ENCODE data around the gene ZNF10. TPM values are rescaled to one million over a fixed set of nuclear protein-coding genes. Genes with fewer than 3 reads are reported as not detected.

ZNF10 gene
- total RNA-seq: 1 to 10 TPM; 4.8 to 7.2 TPM

DNA sequence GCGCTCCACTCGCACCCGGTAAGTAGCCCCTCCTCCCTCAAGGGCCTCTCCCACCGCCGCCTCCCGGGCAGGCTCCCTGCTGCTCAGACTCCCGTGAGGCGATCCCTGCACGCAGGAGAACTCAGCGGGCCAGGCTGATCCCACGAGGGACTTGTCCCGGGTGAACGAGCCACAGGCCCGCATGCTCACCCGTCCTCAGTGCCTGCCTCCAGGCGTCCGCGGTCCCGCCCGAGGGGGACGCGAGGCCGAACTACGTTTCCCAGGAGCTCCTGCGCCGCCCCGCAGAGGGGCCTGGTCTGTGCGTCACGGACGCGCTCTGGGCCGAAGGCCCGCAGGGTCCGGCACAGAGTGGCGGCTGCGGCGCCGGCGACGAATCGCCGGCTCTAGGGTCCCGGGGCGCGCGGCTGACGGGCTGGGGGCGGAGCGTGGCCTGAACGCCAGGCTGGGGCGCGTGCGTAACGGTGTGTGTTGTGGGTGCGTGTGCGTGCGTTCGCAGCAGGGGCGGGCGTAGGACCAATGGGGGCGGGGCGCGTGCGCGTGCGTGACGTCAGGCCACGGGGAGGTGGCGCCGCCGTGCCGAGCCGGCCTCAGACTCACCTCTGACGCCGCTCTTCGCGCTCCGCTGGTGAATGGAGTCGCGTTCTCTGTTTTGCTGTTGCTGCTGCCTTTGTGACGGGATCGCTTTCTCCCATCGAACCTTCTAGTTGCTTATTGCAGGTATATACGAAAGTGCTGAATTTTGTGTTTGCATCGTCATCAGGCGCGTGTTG, at the start of gene ZNF10, which contains the start of gene ZNF891:
ZNF10 (plus strand) TSS at position 590 of the 770 bp plus-strand sequence. CDS start 13,866 bp downstream, outside the sequence.
ZNF891 (minus strand) TSS at position 237 of the 770 bp plus-strand sequence. CDS start 8,356 bp downstream, outside the sequence.
- Mint-ChIP-seq H3K9me3 (peaks cover 44% of the 10 kb centered on the region), H3K4me1 (peaks cover 12% of the 10 kb centered on the region), H3K27ac (peak within 1 kb of the TSS; percentile 99)

GRCh38 chr12:133081159-133081780, 49.2 kb upstream of the ZNF10 start:
- peaks cover 57% of the 10 kb centered on the region for H3K36me3 Mint-ChIP-seq
- peaks cover 52% of the 10 kb centered on the region for H3K9me3 Mint-ChIP-seq
- peak; percentile 8 for DNase-seq
- H3K4me3 Mint-ChIP-seq: no peak overlapping the region
- no peak overlapping the region for H3K27ac Mint-ChIP-seq
- H3K27me3 Mint-ChIP-seq: no peaks in the 10 kb centered on the region
- H3K4me1 Mint-ChIP-seq: peaks cover 9% of the 10 kb centered on the region

More for the DNA sequence above, at the start of gene ZNF10, which contains the start of gene ZNF891:
- H3K27me3 Mint-ChIP-seq: no peaks in the 10 kb centered on the region
- peaks cover 78% of the 10 kb centered on the region for H3K36me3 Mint-ChIP-seq
- peak within 1 kb of the TSS; percentile 94 for H3K4me3 Mint-ChIP-seq
- DNase-seq: peak; percentile 97

- DNase-seq: no peak
- no peaks in the 10 kb centered on the region for H3K27me3 Mint-ChIP-seq
- peaks cover 9% of the 10 kb centered on the region for H3K4me1 Mint-ChIP-seq
- H3K4me3 Mint-ChIP-seq: no peak overlapping the region
- peaks cover 52% of the 10 kb centered on the region for H3K9me3 Mint-ChIP-seq
- H3K27ac Mint-ChIP-seq: no peak overlapping the region
- peaks cover 68% of the 10 kb centered on the region for H3K36me3 Mint-ChIP-seq
Observed at GRCh38 chr12:133083345-133083744, 47.1 kb upstream of the ZNF10 start.

DNA sequence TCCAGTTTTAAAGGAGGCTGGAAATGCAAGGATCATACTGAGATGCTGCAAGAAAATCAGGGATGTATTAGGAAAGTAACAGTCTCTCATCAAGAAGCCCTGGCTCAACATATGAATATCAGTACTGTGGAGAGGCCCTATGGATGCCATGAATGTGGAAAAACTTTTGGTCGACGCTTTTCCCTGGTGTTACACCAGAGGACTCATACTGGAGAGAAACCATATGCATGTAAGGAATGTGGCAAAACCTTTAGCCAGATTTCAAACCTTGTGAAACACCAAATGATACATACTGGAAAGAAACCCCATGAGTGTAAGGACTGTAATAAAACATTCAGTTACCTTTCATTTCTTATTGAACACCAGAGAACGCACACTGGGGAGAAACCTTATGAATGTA, 24.8 kb upstream of the ZNF10 start:
- no peak overlapping the region for H3K4me3 Mint-ChIP-seq
- H3K9me3 Mint-ChIP-seq: peaks cover 70% of the 10 kb centered on the region
- H3K27ac Mint-ChIP-seq: peak overlapping the region; percentile 56
- H3K27me3 Mint-ChIP-seq: no peaks in the 10 kb centered on the region
- DNase-seq: no peak
- peaks cover 1% of the 10 kb centered on the region for H3K4me1 Mint-ChIP-seq
- H3K36me3 Mint-ChIP-seq: peaks cover 93% of the 10 kb centered on the region

- no peak overlapping the region for H3K4me3 Mint-ChIP-seq
- DNase-seq: no peak
- peaks cover 70% of the 10 kb centered on the region for H3K9me3 Mint-ChIP-seq
- H3K27ac Mint-ChIP-seq: no peak overlapping the region
- peaks cover 94% of the 10 kb centered on the region for H3K36me3 Mint-ChIP-seq
- peaks cover 1% of the 10 kb centered on the region for H3K4me1 Mint-ChIP-seq
- no peaks in the 10 kb centered on the region for H3K27me3 Mint-ChIP-seq
Observed at GRCh38 chr12:133106253-133106652, 24.2 kb upstream of the ZNF10 start.

DNA sequence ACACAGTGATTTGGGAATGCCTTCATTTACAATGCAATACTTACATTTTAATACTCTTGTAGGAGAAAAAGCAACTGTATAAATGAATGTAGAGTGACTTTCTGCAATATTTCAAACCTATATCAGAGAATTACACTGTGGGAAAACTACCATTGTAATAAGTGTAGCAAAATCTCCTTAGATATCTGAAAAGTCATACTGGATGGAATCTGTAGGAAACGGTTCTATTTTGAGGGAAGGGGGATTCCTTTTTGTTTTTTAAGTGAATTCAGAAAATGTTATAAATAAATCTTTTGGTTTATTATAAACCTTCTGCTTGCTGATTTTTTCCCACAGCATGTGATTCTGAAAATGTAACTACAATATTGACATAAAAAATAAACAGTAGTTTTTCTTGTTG, 23.3 kb upstream of the ZNF10 start:
- H3K9me3 Mint-ChIP-seq: peaks cover 68% of the 10 kb centered on the region
- peaks cover 90% of the 10 kb centered on the region for H3K36me3 Mint-ChIP-seq
- no peak overlapping the region for H3K4me3 Mint-ChIP-seq
- no peak for DNase-seq
- no peaks in the 10 kb centered on the region for H3K27me3 Mint-ChIP-seq
- no peak overlapping the region for H3K27ac Mint-ChIP-seq
- H3K4me1 Mint-ChIP-seq: peaks cover 1% of the 10 kb centered on the region

DNA sequence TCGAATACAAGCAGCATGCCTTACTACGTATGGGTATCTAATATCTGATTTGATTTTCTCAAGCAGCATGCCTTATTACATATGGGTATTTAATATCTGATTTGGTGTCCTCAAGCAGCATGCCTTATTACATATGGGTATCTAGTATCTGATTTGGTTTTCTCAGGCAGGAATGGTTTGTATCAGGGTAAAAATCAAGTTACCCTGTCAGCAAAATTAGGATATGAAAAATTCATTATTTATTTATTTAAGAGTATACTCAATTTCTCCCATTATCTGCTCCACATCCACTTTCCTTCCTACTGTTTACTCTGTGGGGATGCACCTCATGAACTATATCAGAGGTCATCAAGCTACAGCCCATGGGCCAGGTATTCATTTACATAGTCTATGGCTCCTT, 22.3 kb upstream of the ZNF10 start:
- Mint-ChIP-seq H3K4me3 (no peak overlapping the region), H3K9me3 (peaks cover 68% of the 10 kb centered on the region), H3K4me1 (peaks cover 1% of the 10 kb centered on the region), H3K27me3 (no peaks in the 10 kb centered on the region), H3K36me3 (peaks cover 87% of the 10 kb centered on the region), H3K27ac (no peak overlapping the region)
- DNase-seq: no peak

GRCh38 chr12:133120385-133121191, 9.8 kb upstream of the ZNF10 start:
- no peak for DNase-seq
- Mint-ChIP-seq H3K9me3 (peaks cover 73% of the 10 kb centered on the region), H3K27ac (no peak overlapping the region), H3K4me1 (no peaks in the 10 kb centered on the region), H3K36me3 (peaks cover 93% of the 10 kb centered on the region), H3K4me3 (no peak overlapping the region), H3K27me3 (no peaks in the 10 kb centered on the region)

GRCh38 chr12:133124674-133125073, 5.8 kb upstream of the ZNF10 start:
- H3K9me3 Mint-ChIP-seq: peaks cover 65% of the 10 kb centered on the region
- H3K4me3 Mint-ChIP-seq: no peak overlapping the region
- peaks cover 89% of the 10 kb centered on the region for H3K36me3 Mint-ChIP-seq
- no peak overlapping the region for H3K27ac Mint-ChIP-seq
- H3K4me1 Mint-ChIP-seq: peaks cover 4% of the 10 kb centered on the region
- no peak for DNase-seq
- H3K27me3 Mint-ChIP-seq: no peaks in the 10 kb centered on the region

GRCh38 chr12:133129368-133130037, 924 bp upstream of the ZNF10 start:
- peak overlapping the region; percentile 99 for H3K27ac Mint-ChIP-seq
- H3K9me3 Mint-ChIP-seq: peaks cover 44% of the 10 kb centered on the region
- H3K4me1 Mint-ChIP-seq: peaks cover 12% of the 10 kb centered on the region
- peaks cover 78% of the 10 kb centered on the region for H3K36me3 Mint-ChIP-seq
- peak overlapping the region; percentile 94 for H3K4me3 Mint-ChIP-seq
- DNase-seq: peak; percentile 2
- H3K27me3 Mint-ChIP-seq: no peaks in the 10 kb centered on the region

DNA sequence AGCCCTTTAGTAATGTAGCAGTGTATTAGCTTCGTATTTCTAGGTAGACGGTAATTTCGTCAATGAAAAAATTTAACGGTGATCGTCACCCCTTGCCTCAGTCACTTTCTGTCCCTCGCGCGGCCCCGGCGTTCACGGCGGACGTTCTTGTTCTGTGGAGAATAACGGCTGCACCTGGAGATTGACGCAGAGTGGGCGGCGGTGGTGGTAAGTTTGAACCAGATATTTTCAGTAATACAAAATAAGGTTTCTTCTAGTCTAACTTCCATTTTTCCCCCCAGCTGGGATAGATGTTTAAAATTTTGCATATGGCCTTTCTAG, 341 bp downstream of the ZNF10 start:
- H3K27ac Mint-ChIP-seq: peak overlapping the region; percentile 99
- H3K4me3 Mint-ChIP-seq: peak overlapping the region; percentile 94
- peaks cover 12% of the 10 kb centered on the region for H3K4me1 Mint-ChIP-seq
- peaks cover 78% of the 10 kb centered on the region for H3K36me3 Mint-ChIP-seq
- H3K9me3 Mint-ChIP-seq: peaks cover 42% of the 10 kb centered on the region
- peak; percentile 46 for DNase-seq
- H3K27me3 Mint-ChIP-seq: no peaks in the 10 kb centered on the region

DNA sequence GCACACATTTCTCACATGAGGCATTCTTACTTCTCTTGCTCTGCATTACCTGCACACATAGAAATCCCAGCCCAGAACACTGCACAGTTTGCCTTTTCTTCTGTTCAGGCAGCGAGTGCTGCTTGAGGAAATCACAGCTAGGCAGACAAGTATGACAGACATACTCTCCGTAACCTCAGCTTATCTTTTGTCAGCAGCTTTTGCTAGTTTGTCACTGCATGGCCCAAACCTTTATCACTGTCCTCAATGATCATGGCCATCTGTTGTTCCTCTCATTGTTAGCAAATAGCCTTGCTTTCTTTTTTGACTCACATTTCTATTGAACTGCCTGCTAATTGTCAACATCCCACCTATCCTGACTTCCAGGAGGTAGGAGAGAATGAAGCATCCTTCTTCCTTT, 5.3 kb downstream of the ZNF10 start:
- Mint-ChIP-seq H3K36me3 (peaks cover 91% of the 10 kb centered on the region), H3K9me3 (peaks cover 53% of the 10 kb centered on the region), H3K4me1 (peaks cover 5% of the 10 kb centered on the region), H3K4me3 (no peak overlapping the region), H3K27me3 (no peaks in the 10 kb centered on the region), H3K27ac (no peak overlapping the region)
- DNase-seq: no peak

GRCh38 chr12:133145981-133146380, 15.6 kb downstream of the ZNF10 start:
- Mint-ChIP-seq H3K27me3 (no peaks in the 10 kb centered on the region), H3K4me1 (no peaks in the 10 kb centered on the region), H3K27ac (no peak overlapping the region), H3K9me3 (peaks cover 54% of the 10 kb centered on the region), H3K4me3 (no peak overlapping the region), H3K36me3 (peaks cover 90% of the 10 kb centered on the region)
- no peak for DNase-seq

- no peak for DNase-seq
- H3K4me1 Mint-ChIP-seq: no peaks in the 10 kb centered on the region
- peaks cover 79% of the 10 kb centered on the region for H3K9me3 Mint-ChIP-seq
- no peaks in the 10 kb centered on the region for H3K27me3 Mint-ChIP-seq
- H3K4me3 Mint-ChIP-seq: no peak overlapping the region
- no peak overlapping the region for H3K27ac Mint-ChIP-seq
- H3K36me3 Mint-ChIP-seq: peaks cover 84% of the 10 kb centered on the region
Observed at GRCh38 chr12:133156125-133156690, 25.8 kb downstream of the ZNF10 start.

Data from activated naive CD8-positive, alpha-beta T cell treated with anti-CD3 and anti-CD28 coated beads for 36 hours (primary cell).